ENCODE data around the gene RAB7A.

GRCh38 chr3:128730471-128730870 lies 4.5 kb downstream of the RAB7A start:
- TF ChIP-seq EZH2 (IDR thresholded peaks at IDR 0.05): no peak
- no peak for TF ChIP-seq CTCF (IDR thresholded peaks at IDR 0.05)
- TF ChIP-seq EZH2phosphoT487 (IDR thresholded peaks at IDR 0.05): no peak
